ENCODE data around the gene RHOG. TPM values are rescaled to one million over a fixed set of nuclear protein-coding genes. Genes with fewer than 3 reads are reported as not detected.

RHOG gene
- total and polyA plus RNA-seq, 5 donors: 18.7 to 26.0 (median 25.3) TPM

DNA sequence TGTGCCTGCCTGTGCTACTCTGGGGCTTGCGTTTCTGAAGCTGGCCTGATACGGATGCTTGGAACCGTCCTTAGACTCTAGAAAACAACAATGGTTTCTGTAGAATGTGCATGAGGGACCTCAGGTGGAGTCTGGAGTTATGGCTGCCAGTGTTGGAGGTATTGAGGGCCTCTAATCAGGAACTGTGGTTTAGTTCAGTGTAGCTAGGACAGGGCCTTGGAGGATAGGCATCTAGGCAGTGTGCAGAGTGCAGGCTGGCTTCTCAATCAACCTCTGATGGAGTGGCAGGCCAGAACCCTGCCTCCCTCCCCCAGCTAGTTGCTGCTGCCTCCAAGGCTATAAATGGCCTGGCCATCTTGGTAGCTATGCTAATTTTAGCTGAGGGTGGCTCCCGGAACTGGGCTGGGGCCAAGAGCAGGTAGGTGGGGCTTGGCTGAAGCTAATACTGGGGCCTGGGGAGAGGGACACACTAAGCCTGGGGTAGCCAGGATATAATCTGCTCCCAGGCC lies 18.7 kb upstream of the RHOG start:
- no peaks in the 10 kb centered on the region for H3K27me3 ChIP-seq (ENCODE audit: control insufficient read depth, insufficient read depth)
- peaks cover 17% of the 10 kb centered on the region for H3K4me1 ChIP-seq (ENCODE audit: control insufficient read depth, insufficient read depth, low read length)
- H3K4me3 ChIP-seq (ENCODE audit: low read length): no peak overlapping the region
- H3K9me3 ChIP-seq (ENCODE audit: control insufficient read depth, low read length): no peaks in the 10 kb centered on the region
- ATAC-seq: peak; percentile 1 to 27
- peak; percentile 54 to 83 (median 74) for DNase-seq
- intact Hi-C loops (cut with DNase I): loop anchor here in 1 of 4 donors (10.0 kb wide), 1 partner anchor 85 kb away; no protein-coding TSS in a partner anchor
- 63% methylated on average over 4 of the region's 4 CpGs for WGBS
- no peak overlapping the region for H3K27ac ChIP-seq (ENCODE audit: low read length)

DNA sequence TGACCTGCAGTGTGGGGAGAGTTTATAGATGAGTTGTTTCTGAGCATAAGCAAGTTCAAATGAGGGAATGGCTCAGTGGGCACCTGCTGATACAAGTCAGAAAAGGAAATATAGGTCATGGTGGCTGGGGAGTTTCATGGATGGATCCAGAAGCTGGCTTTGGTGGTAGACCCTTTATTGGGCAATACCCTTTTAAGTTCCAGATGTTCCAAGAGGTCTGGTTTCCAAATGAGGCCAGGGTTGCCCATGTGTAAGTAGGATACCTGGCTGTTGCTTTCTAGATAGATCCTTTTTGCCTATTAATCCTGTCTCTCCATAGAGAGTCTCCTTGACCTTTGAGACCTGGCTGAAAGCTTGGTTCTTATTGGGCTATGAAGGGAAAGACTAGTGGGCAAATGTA lies 16.9 kb upstream of the RHOG start:
- Histone ChIP-seq H3K9me3 (ENCODE audit: control insufficient read depth, low read length) (no peaks in the 10 kb centered on the region), H3K4me1 (ENCODE audit: control insufficient read depth, insufficient read depth, low read length) (peaks cover 17% of the 10 kb centered on the region), H3K27me3 (ENCODE audit: control insufficient read depth, insufficient read depth) (no peaks in the 10 kb centered on the region), H3K27ac (ENCODE audit: low read length) (no peak overlapping the region), H3K4me3 (ENCODE audit: low read length) (no peak overlapping the region)
- intact Hi-C loops (cut with DNase I): loop anchor here in 1 of 4 donors (10.0 kb wide), 1 partner anchor 87 kb away; no protein-coding TSS in a partner anchor
- no peak for DNase-seq
- ATAC-seq: no peak

DNA sequence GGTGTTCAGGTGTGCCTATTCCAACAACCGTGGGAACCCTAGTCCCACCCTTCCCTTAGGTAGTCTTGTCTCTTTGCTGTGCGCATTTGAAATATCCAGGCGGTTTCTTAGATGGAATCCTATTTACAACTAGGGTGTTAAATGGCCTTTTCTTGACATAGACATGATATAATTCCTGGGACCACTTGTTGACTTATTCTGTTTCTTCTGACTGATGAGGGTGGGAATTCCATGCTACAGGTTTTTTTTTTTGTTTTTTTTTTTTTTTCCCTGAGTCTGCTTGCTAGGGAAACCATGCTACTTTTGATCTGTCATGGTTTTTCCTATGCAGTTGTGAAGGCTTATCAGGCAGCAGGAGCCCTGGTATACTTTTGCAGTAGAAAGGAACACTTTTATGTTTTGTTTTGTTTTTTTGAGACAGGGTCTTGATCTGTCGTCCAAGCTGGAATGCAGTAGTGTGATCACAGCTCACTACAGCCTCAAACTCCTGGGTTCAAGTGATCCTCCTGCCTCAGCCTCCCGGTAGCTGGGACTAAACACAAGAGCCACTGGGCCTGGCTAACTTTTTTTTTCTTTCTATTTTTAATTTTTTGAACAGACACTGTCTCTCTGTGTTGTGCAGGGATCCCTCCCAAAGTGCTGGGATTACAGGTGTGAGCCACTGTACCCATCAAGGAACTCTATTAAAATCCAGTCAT lies 16.2 kb upstream of the RHOG start:
- whole genome bisulfite sequencing: 70% methylated on average over 5 of the region's 5 CpGs
- H3K27me3 ChIP-seq (ENCODE audit: control insufficient read depth, insufficient read depth): no peaks in the 10 kb centered on the region
- no peaks in the 10 kb centered on the region for H3K9me3 ChIP-seq (ENCODE audit: control insufficient read depth, low read length)
- H3K4me1 ChIP-seq (ENCODE audit: control insufficient read depth, insufficient read depth, low read length): peaks cover 17% of the 10 kb centered on the region
- H3K27ac ChIP-seq (ENCODE audit: low read length): no peak overlapping the region
- H3K4me3 ChIP-seq (ENCODE audit: low read length): peak overlapping the region; percentile 88
- no peak for ATAC-seq
- intact Hi-C loops (cut with DNase I): loop anchor here in 1 of 4 donors (10.0 kb wide), 1 partner anchor 88 kb away; no protein-coding TSS in a partner anchor
- no peak for DNase-seq

DNA sequence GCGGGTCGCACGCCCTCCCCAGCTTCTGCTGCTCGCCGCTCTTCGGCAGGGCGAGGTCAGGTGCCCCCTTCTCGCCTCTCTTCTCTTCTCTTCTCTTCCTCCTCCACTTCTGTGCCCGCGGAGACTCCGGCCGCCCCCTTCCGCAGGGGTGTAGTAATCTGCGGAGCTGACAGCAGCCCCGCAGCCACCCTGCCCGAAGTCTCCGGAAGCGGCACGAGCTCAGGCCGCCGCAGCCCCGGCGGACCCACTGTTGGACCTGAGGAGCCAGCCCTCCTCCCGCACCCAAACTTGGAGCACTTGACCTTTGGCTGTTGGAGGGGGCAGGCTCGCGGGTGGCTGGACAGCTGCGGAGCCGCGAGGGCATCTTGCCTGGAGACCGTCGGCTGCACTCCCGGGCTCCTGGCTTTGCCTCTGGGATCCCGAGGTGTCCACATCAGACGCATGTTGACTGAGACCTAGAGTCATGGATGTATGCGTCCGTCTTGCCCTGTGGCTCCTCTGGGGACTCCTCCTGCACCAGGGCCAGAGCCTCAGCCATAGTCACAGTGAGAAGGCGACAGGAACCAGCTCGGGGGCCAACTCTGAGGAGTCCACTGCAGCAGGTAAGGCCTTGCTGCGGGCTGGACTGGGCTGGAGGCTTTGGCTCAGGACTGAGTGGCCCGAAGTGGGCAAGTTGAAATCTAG lies 15.2 kb upstream of the RHOG start:
- peak; percentile 2 to 27 for ATAC-seq
- WGBS: 9% methylated on average over 40 of the region's 40 CpGs
- peak in 2 of 3 donors; percentile 44 to 82 for DNase-seq
- peak overlapping the region; percentile 55 for H3K27ac ChIP-seq (ENCODE audit: low read length)
- H3K27me3 ChIP-seq (ENCODE audit: control insufficient read depth, insufficient read depth): no peaks in the 10 kb centered on the region
- H3K4me3 ChIP-seq (ENCODE audit: low read length): peak overlapping the region; percentile 88
- H3K4me1 ChIP-seq (ENCODE audit: control insufficient read depth, insufficient read depth, low read length): peaks cover 14% of the 10 kb centered on the region
- intact Hi-C loops (cut with DNase I): loop anchor here in 2 of 4 donors (2.0 to 10.0 kb wide), 2 partner anchors 89 to 217 kb away; no protein-coding TSS in a partner anchor
- no peaks in the 10 kb centered on the region for H3K9me3 ChIP-seq (ENCODE audit: control insufficient read depth, low read length)

DNA sequence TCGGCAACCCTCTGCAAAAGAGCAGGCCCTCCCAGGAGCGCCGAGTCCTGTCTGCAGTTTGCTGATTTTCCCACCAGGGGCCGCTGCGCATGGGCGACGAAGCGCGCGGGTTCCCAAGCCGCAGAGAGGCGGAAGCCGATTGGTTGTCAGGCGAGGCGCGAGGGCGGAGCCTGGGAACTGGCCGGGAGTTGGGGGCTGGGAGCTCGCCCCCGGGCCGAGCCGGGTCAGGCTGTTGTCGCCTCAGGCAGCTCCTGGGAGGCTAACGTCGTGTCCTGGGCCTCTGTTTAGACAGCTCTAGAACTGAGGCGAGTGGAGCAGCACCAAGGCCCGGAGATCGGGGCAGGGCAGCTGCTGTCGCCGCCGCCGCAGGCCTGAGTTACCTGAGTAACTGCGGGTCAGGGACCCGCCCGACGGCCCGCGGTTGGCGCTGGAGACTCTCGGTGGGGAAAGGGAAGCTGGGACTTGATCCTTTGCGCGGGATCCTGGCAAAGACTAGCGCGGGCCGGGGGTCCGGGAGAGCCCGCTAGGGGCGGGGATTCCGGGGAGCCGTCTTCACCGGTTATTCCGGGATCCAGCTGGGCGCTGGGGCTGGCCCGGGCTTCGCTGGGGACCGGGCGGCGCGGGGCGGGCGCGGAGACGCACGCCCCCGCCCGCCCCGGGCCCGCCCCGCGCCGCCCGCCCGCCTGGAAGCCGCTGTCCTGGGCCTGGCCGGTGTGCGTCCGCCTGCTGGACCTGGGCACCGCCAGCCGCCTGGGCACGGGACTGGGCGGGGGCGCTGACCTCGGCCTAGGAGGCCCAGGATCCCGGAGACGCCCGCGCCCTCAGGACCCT lies 14.4 kb upstream of the RHOG start, which contains the start of gene STIM1:
TSS of gene STIM1 (plus strand) at position 688 of the 831 bp plus-strand sequence. CDS start 607 bp downstream, outside the sequence.
- Histone ChIP-seq H3K27me3 (ENCODE audit: control insufficient read depth, insufficient read depth) (no peaks in the 10 kb centered on the region), H3K27ac (ENCODE audit: low read length) (peak within 1 kb of the TSS; percentile 98), H3K4me1 (ENCODE audit: control insufficient read depth, insufficient read depth, low read length) (peaks cover 14% of the 10 kb centered on the region), H3K4me3 (ENCODE audit: low read length) (peak within 1 kb of the TSS; percentile 88), H3K9me3 (ENCODE audit: control insufficient read depth, low read length) (no peaks in the 10 kb centered on the region)
- peak; percentile 95 for ATAC-seq
- intact Hi-C loops (cut with DNase I): loop anchor here in 2 of 4 donors (2.0 to 10.0 kb wide), 2 partner anchors 90 to 218 kb away; no protein-coding TSS in a partner anchor
- peak; percentile 95 to 98 (median 97) for DNase-seq
- WGBS: under 1% methylated on average over 85 of the region's 87 CpGs

DNA sequence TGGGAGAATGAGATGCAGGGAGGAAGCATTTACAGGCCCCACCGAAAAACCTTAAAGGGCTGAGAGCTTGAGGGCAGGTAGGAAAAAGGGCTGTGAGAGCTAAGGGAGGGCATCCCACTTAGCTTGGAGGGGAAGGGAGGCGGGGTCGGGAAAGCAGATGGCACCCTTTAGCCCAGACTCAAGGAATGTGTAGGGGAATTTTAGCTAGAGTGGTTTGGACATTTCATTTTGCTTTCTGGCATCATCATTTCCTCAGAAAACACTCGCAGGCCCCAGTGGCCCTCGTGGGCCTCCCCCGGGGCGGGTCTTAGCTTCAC lies 13.9 kb upstream of the RHOG start:
- Histone ChIP-seq H3K9me3 (ENCODE audit: control insufficient read depth, low read length) (no peaks in the 10 kb centered on the region), H3K4me3 (ENCODE audit: low read length) (no peak overlapping the region), H3K27ac (ENCODE audit: low read length) (no peak overlapping the region), H3K27me3 (ENCODE audit: control insufficient read depth, insufficient read depth) (no peaks in the 10 kb centered on the region), H3K4me1 (ENCODE audit: control insufficient read depth, insufficient read depth, low read length) (peaks cover 13% of the 10 kb centered on the region)
- ATAC-seq (no peak), DNase-seq (no peak)
- intact Hi-C loops (cut with DNase I): loop anchor here in 2 of 4 donors (2.0 to 10.0 kb wide), 2 partner anchors 90 to 218 kb away; no protein-coding TSS in a partner anchor
- 24% methylated on average over 7 of the region's 7 CpGs for WGBS

DNA sequence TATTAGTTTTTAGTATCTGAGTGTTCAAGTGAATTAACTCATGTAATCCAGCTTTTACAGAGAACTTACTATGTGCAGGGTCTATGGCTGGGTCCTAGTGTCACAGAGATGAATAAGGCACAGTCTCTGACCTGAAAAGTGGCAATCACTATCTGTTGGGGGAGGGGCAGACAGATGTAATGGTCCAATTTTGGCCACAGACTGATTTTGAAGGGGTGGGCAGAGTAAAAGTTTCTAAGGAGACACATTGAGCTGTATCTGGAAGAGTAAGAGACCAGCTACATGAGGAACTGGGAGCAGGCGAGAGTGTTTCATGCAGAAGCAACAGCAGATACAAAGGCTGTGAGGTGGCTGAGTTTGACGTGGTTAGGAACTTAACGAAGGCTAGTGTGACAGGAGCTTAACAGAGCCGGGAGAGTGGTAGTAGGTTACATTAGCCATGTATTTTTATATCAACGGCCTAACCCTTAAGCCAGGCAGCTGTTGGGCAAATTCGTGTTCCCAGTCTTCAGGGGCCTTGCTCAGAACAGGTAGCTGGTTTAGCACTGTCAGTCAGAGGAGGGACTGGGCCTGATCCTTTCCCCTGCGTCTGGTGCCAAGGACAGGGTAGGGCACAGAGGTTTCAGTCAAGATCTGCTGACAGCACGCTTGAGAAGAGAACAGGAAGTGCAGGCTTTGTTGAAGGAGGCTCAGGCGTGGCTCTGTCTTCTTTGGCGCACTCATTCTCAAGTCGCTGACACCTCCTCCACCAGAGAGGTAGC lies 13.3 kb upstream of the RHOG start:
- peak in 2 of 3 donors; percentile 35 to 61 for DNase-seq
- 75% methylated on average over 11 of the region's 11 CpGs for WGBS

DNA sequence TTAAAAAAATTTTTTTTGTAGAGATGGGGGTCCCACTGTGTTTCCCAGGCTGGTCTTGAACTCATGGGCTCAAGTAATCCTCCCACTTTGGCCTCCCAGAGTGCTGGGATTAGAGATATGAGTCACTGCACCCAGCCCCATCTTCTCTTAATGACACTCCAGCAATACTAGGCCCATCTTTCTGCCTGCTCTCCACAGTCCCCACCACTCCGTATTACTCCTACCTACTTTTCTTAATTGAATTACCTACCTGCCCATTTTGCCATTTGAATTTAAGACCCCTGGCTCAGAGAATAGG lies 12.7 kb upstream of the RHOG start:
- 96% methylated on average over 1 of the region's 1 CpG for WGBS
- no peak overlapping the region for H3K27ac ChIP-seq (ENCODE audit: low read length)
- H3K4me3 ChIP-seq (ENCODE audit: low read length): no peak overlapping the region
- no peak for DNase-seq
- intact Hi-C loops (cut with DNase I): loop anchor here in 1 of 4 donors (10.0 kb wide), 1 partner anchor 91 kb away; no protein-coding TSS in a partner anchor
- no peaks in the 10 kb centered on the region for H3K27me3 ChIP-seq (ENCODE audit: control insufficient read depth, insufficient read depth)
- peaks cover 5% of the 10 kb centered on the region for H3K4me1 ChIP-seq (ENCODE audit: control insufficient read depth, insufficient read depth, low read length)
- no peak for ATAC-seq
- no peaks in the 10 kb centered on the region for H3K9me3 ChIP-seq (ENCODE audit: control insufficient read depth, low read length)

More for the DNA sequence above, 13.3 kb upstream of the RHOG start:
- H3K27me3 ChIP-seq (ENCODE audit: control insufficient read depth, insufficient read depth): no peaks in the 10 kb centered on the region
- H3K4me1 ChIP-seq (ENCODE audit: control insufficient read depth, insufficient read depth, low read length): peaks cover 8% of the 10 kb centered on the region
- ATAC-seq: peak in 1 of 2 donors; percentile 15
- no peak overlapping the region for H3K27ac ChIP-seq (ENCODE audit: low read length)
- no peaks in the 10 kb centered on the region for H3K9me3 ChIP-seq (ENCODE audit: control insufficient read depth, low read length)
- H3K4me3 ChIP-seq (ENCODE audit: low read length): no peak overlapping the region
- intact Hi-C loops (cut with DNase I): loop anchor here in 2 of 4 donors (2.0 to 10.0 kb wide), 2 partner anchors 91 to 219 kb away; no protein-coding TSS in a partner anchor

DNA sequence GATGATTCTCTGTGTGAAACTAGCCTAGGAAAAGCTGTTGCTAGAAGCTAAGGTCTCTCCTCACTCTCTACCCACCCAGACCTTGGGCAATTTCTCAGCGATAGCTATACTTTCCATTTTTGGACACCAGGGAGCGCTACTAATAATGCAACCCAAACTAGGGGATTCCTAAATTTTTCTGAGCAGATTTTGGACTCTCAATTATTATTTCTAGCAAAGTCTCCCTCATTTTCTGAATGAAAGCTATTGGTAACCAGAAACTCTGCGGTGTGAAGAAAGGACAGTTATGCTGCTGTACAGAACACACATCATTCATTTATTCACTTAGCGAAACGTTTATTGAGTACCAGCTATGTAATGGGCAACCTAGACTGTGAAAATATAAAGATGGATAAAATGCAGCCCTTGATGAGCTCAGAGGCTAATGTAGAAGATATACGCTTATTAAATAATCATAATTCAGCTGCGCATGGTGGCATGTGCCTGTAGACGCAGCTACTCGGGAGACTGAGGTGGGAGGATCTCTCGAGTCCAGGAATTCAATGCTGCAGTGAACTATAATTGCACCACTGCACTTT lies 8.6 kb upstream of the RHOG start:
- 66% methylated on average over 10 of the region's 10 CpGs for WGBS
- ATAC-seq (peak; percentile 68 to 73), DNase-seq (no peak)
- Histone ChIP-seq H3K9me3 (ENCODE audit: control insufficient read depth, low read length) (no peaks in the 10 kb centered on the region), H3K4me1 (ENCODE audit: control insufficient read depth, insufficient read depth, low read length) (no peaks in the 10 kb centered on the region), H3K27ac (ENCODE audit: low read length) (no peak overlapping the region), H3K27me3 (ENCODE audit: control insufficient read depth, insufficient read depth) (no peaks in the 10 kb centered on the region), H3K4me3 (ENCODE audit: low read length) (no peak overlapping the region)
- intact Hi-C loops (cut with DNase I): no loop called here

DNA sequence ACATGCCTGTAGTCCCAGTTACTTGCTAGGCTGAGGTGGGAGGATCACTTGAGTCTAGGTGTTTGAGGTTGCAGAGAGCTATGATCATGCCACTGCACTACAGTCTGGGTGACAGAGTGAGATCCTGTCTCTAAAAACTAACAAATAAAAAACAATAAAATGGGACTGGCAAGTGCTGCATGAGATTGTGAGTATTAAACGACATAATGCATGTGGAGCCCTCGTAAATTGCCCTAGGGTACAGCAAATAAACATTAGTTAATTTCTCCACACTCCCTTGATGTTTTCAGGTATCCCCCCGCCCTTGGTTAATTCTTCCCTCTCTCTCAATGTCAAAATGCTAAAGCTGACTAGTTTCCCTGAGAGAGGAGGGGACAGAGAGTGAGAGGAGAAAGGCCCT lies 4.9 kb upstream of the RHOG start:
- Histone ChIP-seq H3K27ac (ENCODE audit: low read length) (no peak overlapping the region), H3K27me3 (ENCODE audit: control insufficient read depth, insufficient read depth) (no peaks in the 10 kb centered on the region), H3K4me1 (ENCODE audit: control insufficient read depth, insufficient read depth, low read length) (no peaks in the 10 kb centered on the region), H3K4me3 (ENCODE audit: low read length) (no peak overlapping the region), H3K9me3 (ENCODE audit: control insufficient read depth, low read length) (no peaks in the 10 kb centered on the region)
- intact Hi-C loops (cut with DNase I): no loop called here
- WGBS: 94% methylated on average over 3 of the region's 3 CpGs
- DNase-seq (no peak), ATAC-seq (no peak)
